T-cell (primary cell): ENCODE data around the gene PACRGL. TPM values are rescaled to one million over a fixed set of nuclear protein-coding genes. Genes with fewer than 3 reads are reported as not detected.
A peak's percentile ranks its signal among the peaks of the same experiment; 100 is the strongest.
"Not testable (repeated sequence)": the region's sequence is repeated elsewhere in the genome, so short reads cannot be mapped to it uniquely, and the experiment has no call there.

ENCODE experiments used
- ATAC-seq, 4 experiments: fragments of 200-7000 bp in 3 of 4; fragments of 150-1000 bp in 1 of 4; cut with Tn5 transposase; replicated peaks in 1 of 4; 1 replicate in 3 of 4; 2 replicates in 1 of 4; pipeline ENCODE4 v1.10.0; 2021; ENCODE audit warnings: moderate library complexity in 3 of 4, mild to moderate bottlenecking in 2 of 4, moderate number of reproducible peaks in 1 of 4
- CTCF ChIA-PET, 2 donors: fragments of 300-600 bp; sonication (Branson Sonifier 250); formaldehyde crosslinking; loops; one replicate each; lab custom pipeline; 2022; ENCODE audit warnings: antibody characterized with exemption in 2 of 2; lab: Charles Lee
- POLR2A ChIA-PET, 2 donors: fragments of 300-600 bp; sonication (Branson Sonifier 250); formaldehyde crosslinking; loops; one replicate each; lab custom pipeline; 2022; ENCODE audit warnings: antibody characterized with exemption in 2 of 2; lab: Charles Lee
- DNase-seq, 35 experiments: peaks; one replicate each; pipeline versions ENCODE4 v3.0.0 to v3.0.0-alpha.2; 2013 to 2023
- H3K27ac ChIP-seq: one replicate; pipeline ENCODE4 v1.5.1; 2013; ENCODE audit warnings: low read length
- H3K27me3 ChIP-seq, 2 experiments: replicated peaks in 1 of 2; 1 replicate in 1 of 2; 2 replicates in 1 of 2; pipeline versions ENCODE4 v1.6.1 to v1.7.0; 2013; ENCODE audit warnings: low read length in 1 of 2, mixed read lengths in 1 of 2; ENCODE audit not compliant: control insufficient read depth in 2 of 2, insufficient read depth in 2 of 2; ENCODE audit errors: extremely low read depth in 1 of 2
- H3K36me3 ChIP-seq, 2 donors: 1 replicate in 1 of 2; 2 replicates in 1 of 2; pipeline versions ENCODE4 v1.6.1 to v1.7.0; 2013; ENCODE audit warnings: low read length in 1 of 2; ENCODE audit not compliant: control insufficient read depth in 2 of 2, insufficient read depth in 1 of 2; ENCODE audit errors: extremely low read depth in 1 of 2
- H3K4me1 ChIP-seq, 2 experiments: 1 replicate in 1 of 2; 2 replicates in 1 of 2; pipeline versions ENCODE4 v1.6.1 to v1.7.0; 2013; ENCODE audit warnings: low read length in 2 of 2, mixed read lengths in 1 of 2; ENCODE audit not compliant: insufficient read depth in 2 of 2, control insufficient read depth in 1 of 2; ENCODE audit errors: extremely low read depth in 1 of 2
- H3K4me3 ChIP-seq, 2 donors: 1 replicate in 1 of 2; 2 replicates in 1 of 2; pipeline versions ENCODE4 v1.5.1 to v1.7.0; 2013; ENCODE audit warnings: mild to moderate bottlenecking in 2 of 2, low read length in 1 of 2, moderate library complexity in 1 of 2; ENCODE audit not compliant: control insufficient read depth in 1 of 2; ENCODE audit errors: extremely low read depth in 1 of 2
- H3K9me3 ChIP-seq: 2 replicates; pipeline ENCODE4 v1.7.0; 2013
- H3K27ac Mint-ChIP-seq, 2 donors: one replicate each; pipeline ENCODE4 v1.8.0; 2020 to 2021; ENCODE audit warnings: mild to moderate bottlenecking in 2 of 2, mixed read lengths in 2 of 2
- H3K27me3 Mint-ChIP-seq, 2 donors: one replicate each; pipeline ENCODE4 v1.8.0; 2021 to 2022; ENCODE audit warnings: mixed read lengths in 2 of 2
- H3K36me3 Mint-ChIP-seq: one replicate; pipeline ENCODE4 v1.8.0; 2021; ENCODE audit warnings: mixed read lengths
- H3K4me1 Mint-ChIP-seq, 3 donors: one replicate each; pipeline ENCODE4 v1.8.0; 2020 to 2022; ENCODE audit warnings: mixed read lengths in 3 of 3, mild to moderate bottlenecking in 1 of 3
- H3K4me3 Mint-ChIP-seq, 3 donors: one replicate each; pipeline ENCODE4 v1.8.0; 2020 to 2022; ENCODE audit warnings: mild to moderate bottlenecking in 3 of 3, mixed read lengths in 3 of 3, moderate library complexity in 3 of 3
- H3K9me3 Mint-ChIP-seq, 3 donors: one replicate each; pipeline ENCODE4 v1.8.0; 2020 to 2022; ENCODE audit warnings: mixed read lengths in 3 of 3
- WGBS: methylation state at CpG from one replicate; pipeline ENCODE4 v1.1.5; 2013; ENCODE audit warnings: missing lambda C conversion rate; ENCODE audit not compliant: insufficient coverage; 5-methylcytosine and 5-hydroxymethylcytosine counted together
- total RNA-seq, 35 experiments: library from RNA in 6 of 35; stranded (reverse) in 6 of 35; fragments of 120-200 nt in 1 of 35; gene quantifications; one replicate each; pipeline versions ENCODE4 v1.2.1 to v1.2.4 and lab custom pipeline; 2013 to 2026

PACRGL gene
- total RNA-seq, 5 donors from 2014 or later (not counting 1 experiment from before 2014, with no cell fraction given), result 11.6 to 15.1 (median 13.4) TPM

GRCh38 chr4:20764366-20764992 is 64.2 kb downstream of the PACRGL start:
- Mint-ChIP-seq H3K9me3 (no peaks in the 10 kb centered on the region), H3K4me3 (no peak overlapping the region), H3K27me3 (no peaks in the 10 kb centered on the region), H3K36me3 (no peaks in the 10 kb centered on the region), H3K27ac (no peak overlapping the region), H3K4me1 (no peaks in the 10 kb centered on the region)
- POLR2A ChIA-PET, result no interaction called here
- no peaks in the 10 kb centered on the region for H3K4me1 ChIP-seq
- CTCF ChIA-PET, result no interaction called here
- WGBS, result 85% methylated on average over 9 of the region's 13 CpGs
- no peak overlapping the region for H3K27ac ChIP-seq
- H3K4me3 ChIP-seq, result no peak overlapping the region
- H3K27me3 ChIP-seq, result no peaks in the 10 kb centered on the region
- no peak for ATAC-seq
- H3K9me3 ChIP-seq, result no peaks in the 10 kb centered on the region
- H3K36me3 ChIP-seq, result no peaks in the 10 kb centered on the region
- DNase-seq, result no peak

- no peaks in the 10 kb centered on the region for H3K36me3 ChIP-seq
- H3K9me3 ChIP-seq, result no peaks in the 10 kb centered on the region
- 56% methylated on average over 3 of the region's 14 CpGs for WGBS
- H3K27ac Mint-ChIP-seq, result no peak overlapping the region
- no peak overlapping the region for H3K4me3 ChIP-seq
- DNase-seq (peak in 15 of 35 experiments; percentile 0 to 55 (median 2)), ATAC-seq (no peak)
- CTCF ChIA-PET, result interaction anchor here (0.5 to 4.2 kb wide), 12 partner anchors 12 to 1616 kb away, joined by 3 to 29 read pairs (median 4); partner anchors contain the start of gene PACRGL (in 1 of the 2)
- peaks cover 0 to 2% of the 10 kb centered on the region in 2 experiments for H3K27me3 ChIP-seq
- H3K4me1 Mint-ChIP-seq, result peaks cover 0 to 9% (median 3%) of the 10 kb centered on the region in 3 donors
- no peaks in the 10 kb centered on the region for H3K9me3 Mint-ChIP-seq
- no peaks in the 10 kb centered on the region for H3K36me3 Mint-ChIP-seq
- H3K27me3 Mint-ChIP-seq, result peaks cover 0 to 7% of the 10 kb centered on the region in 2 donors
- POLR2A ChIA-PET, result no interaction called here
- H3K4me3 Mint-ChIP-seq, result no peak overlapping the region
- H3K4me1 ChIP-seq, result peaks cover 0 to 3% of the 10 kb centered on the region in 2 experiments
- no peak overlapping the region for H3K27ac ChIP-seq
Measured at GRCh38 chr4:20773144-20773997, 73.1 kb downstream of the PACRGL start.

GRCh38 chr4:20778896-20779295 is 78.6 kb downstream of the PACRGL start:
- Histone ChIP-seq H3K4me3 (no peak overlapping the region), H3K27ac (no peak overlapping the region), H3K4me1 (no peaks in the 10 kb centered on the region), H3K27me3 (no peaks in the 10 kb centered on the region), H3K36me3 (no peaks in the 10 kb centered on the region), H3K9me3 (no peaks in the 10 kb centered on the region)
- no peak for ATAC-seq
- POLR2A ChIA-PET, result no interaction called here
- no peaks in the 10 kb centered on the region for H3K36me3 Mint-ChIP-seq
- CTCF ChIA-PET, result no interaction called here
- DNase-seq, result no peak
- peaks cover 0 to 4% of the 10 kb centered on the region in 2 donors for H3K27me3 Mint-ChIP-seq
- no peak overlapping the region for H3K27ac Mint-ChIP-seq
- WGBS, result 75% methylated on average over 1 of the region's 1 CpG
- peaks cover 0 to 5% (median 0%) of the 10 kb centered on the region in 3 donors for H3K4me1 Mint-ChIP-seq
- no peak overlapping the region for H3K4me3 Mint-ChIP-seq
- peaks cover 22 to 31% (median 24%) of the 10 kb centered on the region in 3 donors for H3K9me3 Mint-ChIP-seq

- H3K36me3 ChIP-seq, POLR2A ChIA-PET, CTCF ChIA-PET, H3K9me3 ChIP-seq, H3K27ac ChIP-seq, H3K4me1 ChIP-seq, H3K27me3 ChIP-seq, H3K27me3 Mint-ChIP-seq, DNase-seq, H3K4me3 ChIP-seq, H3K4me1 Mint-ChIP-seq, ATAC-seq, H3K36me3 Mint-ChIP-seq, H3K4me3 Mint-ChIP-seq, H3K27ac Mint-ChIP-seq: not testable (repeated sequence)
- H3K9me3 Mint-ChIP-seq, result peaks cover 22 to 31% (median 24%) of the 10 kb centered on the region in 3 donors
- WGBS, result no CpG with 5 or more reads among the region's 1 CpG
Measured at GRCh38 chr4:20783134-20783533, 82.9 kb downstream of the PACRGL start.

GRCh38 chr4:20787940-20788665 is 87.8 kb downstream of the PACRGL start:
- Histone ChIP-seq H3K36me3 (no peaks in the 10 kb centered on the region), H3K4me3 (no peak overlapping the region), H3K27ac (no peak overlapping the region), H3K27me3 (no peaks in the 10 kb centered on the region), H3K9me3 (no peaks in the 10 kb centered on the region), H3K4me1 (no peaks in the 10 kb centered on the region)
- peaks cover 0 to 3% of the 10 kb centered on the region in 2 donors for H3K27me3 Mint-ChIP-seq
- H3K4me1 Mint-ChIP-seq, result no peaks in the 10 kb centered on the region
- POLR2A ChIA-PET, result no interaction called here
- H3K9me3 Mint-ChIP-seq, result peaks cover 3 to 5% (median 4%) of the 10 kb centered on the region in 3 donors
- H3K4me3 Mint-ChIP-seq, result no peak overlapping the region
- CTCF ChIA-PET, result no interaction called here
- no peak overlapping the region for H3K27ac Mint-ChIP-seq
- ATAC-seq (no peak), DNase-seq (no peak)
- no CpG with 5 or more reads among the region's 2 CpGs for WGBS
- no peaks in the 10 kb centered on the region for H3K36me3 Mint-ChIP-seq
